Right ventricle myocardium superior (tissue), 1 donor: ENCODE results near the gene FARP1. TPM values are rescaled to one million over a fixed set of nuclear protein-coding genes. Genes with fewer than 3 reads are reported as not detected.

Source experiments
- ATAC-seq: fragments of 200-7000 bp; cut with Tn5 transposase; one replicate; pipeline ENCODE4 v1.9.1; 2020; ENCODE audit warnings: mild to moderate bottlenecking; ENCODE audit not compliant: poor library complexity
- DNase-seq: peaks from one replicate; pipeline ENCODE4 v3.0.0-alpha.2; 2020
- intact Hi-C: fragments of 100-400 bp; cut with DNase I; formaldehyde crosslinking; loops from one replicate; pipeline ENCODE4 v1.11.2; 2022
- total RNA-seq: library from RNA; stranded (reverse); fragmentation: NEBNext Ultra II Directional; extraction: Animal tissue kit (Norgen Biotek cat#: 25700); gene quantifications from one replicate; pipeline ENCODE4 v1.2.1, GENCODE V29; 2021
- donor health status: DM: no; HTN: yes; CAD: no; lungs with severe emphysema.

FARP1 gene
- total RNA-seq, 1 donor from 2014 or later, result 11.1 TPM

DNA sequence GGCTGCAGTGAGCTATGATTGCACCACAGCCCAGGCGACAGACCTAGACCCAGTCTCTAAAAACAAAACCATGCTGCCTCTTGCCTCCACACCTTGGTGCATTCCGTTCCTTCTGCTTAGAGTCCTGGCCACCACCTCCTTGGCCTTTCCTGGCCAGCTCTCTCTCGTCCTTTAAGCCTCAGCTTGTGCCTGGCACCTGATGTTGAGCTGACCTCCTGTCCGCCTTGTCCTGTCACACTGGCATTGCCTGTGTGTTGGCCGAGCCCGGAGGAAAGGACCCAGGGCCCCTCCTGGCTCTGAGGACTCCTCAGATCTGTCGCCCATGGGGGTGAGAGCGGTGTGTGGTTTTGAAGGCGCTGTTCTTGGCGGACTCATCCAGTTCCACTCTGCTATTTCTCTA, 290.8 kb downstream of the FARP1 start:
- intact Hi-C loops, result no loop called here
- ATAC-seq (no peak), DNase-seq (no peak)

DNA sequence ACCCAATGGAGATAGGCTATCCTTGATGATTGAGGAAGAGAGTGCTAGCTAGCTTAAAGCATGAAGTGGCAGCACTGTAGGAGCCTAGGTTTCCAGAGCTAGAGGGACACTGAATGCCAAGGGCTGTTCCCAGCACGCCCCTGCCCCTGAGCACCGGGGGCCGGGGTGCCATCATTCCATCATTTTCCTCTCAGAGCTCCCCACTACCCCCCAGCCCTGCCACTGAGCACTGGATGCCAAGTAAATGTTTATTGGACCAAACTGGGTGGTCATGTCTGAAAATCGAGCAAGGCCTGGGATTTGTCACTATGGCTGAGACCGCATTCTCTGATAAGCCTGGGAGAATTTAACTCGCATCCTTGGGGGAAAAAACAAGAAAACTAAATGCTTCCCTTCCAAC, 291.2 kb downstream of the FARP1 start:
- no peak for DNase-seq
- no peak for ATAC-seq
- intact Hi-C loops, result no loop called here

DNA sequence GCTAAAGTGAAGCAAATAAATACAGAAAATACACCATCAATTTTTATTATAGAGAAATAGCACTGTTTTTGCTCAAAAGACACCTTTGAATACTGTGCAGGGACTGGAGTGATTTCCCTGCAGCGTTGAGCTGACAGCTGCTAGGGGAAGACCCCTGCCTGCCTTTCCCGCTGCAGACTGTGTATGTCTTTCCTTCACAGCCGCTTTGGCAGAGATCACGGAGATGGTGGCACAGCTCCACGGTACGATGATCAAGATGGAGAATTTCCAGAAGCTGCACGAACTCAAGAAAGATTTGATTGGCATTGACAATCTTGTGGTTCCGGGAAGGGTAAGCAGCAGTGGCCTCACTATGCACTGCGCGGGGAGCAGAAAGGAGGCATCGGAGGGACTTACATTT, 292.5 kb downstream of the FARP1 start:
- intact Hi-C loops, result no loop called here
- no peak for ATAC-seq
- no peak for DNase-seq

DNA sequence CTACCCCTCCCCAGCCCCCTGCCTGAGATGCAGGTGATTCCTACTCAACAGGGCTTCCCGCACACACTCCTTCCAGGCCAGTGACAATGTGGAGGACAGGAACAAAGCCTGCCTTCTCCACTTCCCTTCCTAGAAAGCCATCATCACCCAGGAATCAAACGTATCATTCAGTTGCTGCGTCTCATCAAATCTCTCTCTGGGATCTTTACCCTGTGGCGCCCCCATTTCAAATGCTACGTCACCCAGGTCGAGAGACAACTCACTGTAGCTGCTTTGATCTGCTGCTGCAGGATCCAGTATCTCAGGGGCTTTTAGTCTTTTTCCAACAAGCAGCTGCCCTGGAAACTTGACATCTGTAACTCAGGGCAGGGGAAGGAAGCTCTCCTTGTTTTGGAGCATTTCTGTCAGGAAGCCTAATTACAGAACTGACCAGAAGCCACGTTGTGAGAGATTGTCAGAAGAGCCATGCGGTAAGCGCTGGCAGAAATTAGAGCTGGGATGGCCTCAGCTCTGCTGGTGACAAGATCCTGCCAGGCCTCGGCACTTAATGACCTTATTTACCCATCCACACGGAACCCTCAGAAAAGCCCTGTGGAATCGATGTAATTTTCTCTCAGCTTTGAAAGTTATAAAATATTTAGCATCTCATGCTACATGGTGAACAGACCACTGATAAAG, 293.5 kb downstream of the FARP1 start:
- DNase-seq (no peak), ATAC-seq (no peak)
- intact Hi-C loops, result no loop called here

DNA sequence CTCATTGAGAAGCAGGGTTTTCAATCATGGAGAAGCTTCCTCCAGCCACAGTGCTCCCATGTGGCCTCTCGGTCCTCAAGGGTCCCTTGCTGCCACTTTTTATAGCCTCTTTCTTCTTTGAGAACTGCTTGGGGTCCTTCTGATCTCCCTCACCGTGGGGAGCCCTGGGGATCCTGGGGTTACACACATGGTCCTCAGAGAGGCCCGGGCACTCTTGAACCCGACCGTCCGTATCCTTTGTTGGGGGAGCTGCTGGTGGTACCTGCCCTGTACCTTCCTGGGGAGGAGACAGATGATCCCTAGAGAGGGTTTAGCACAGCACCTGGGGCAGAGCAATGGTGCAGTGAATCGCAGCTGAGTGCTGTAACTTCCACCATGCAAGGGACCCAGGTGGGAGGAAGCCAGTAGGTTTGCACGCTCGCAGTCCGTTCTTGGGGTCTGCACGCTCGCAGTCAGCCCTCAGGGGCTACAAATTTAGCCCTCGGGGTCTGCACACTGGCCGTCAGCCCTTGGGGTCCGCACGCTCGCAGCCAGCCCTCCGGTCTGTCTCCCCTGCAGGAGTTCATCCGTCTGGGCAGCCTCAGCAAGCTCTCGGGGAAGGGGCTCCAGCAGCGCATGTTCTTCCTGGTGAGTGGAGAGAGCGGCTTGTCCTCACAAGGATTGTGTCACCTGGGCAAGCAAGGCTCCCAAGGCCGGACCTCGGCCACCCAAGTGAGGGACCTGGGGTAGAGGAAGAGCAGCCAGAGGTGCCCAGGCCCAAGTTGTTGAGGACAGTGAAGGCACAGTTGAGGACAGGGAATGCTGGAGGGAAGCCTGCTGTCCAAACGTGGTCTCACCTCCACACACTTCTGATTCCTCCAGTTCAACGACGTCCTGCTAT, 295.6 kb downstream of the FARP1 start:
- intact Hi-C loops, result no loop called here
- no peak for ATAC-seq
- DNase-seq, result no peak

DNA sequence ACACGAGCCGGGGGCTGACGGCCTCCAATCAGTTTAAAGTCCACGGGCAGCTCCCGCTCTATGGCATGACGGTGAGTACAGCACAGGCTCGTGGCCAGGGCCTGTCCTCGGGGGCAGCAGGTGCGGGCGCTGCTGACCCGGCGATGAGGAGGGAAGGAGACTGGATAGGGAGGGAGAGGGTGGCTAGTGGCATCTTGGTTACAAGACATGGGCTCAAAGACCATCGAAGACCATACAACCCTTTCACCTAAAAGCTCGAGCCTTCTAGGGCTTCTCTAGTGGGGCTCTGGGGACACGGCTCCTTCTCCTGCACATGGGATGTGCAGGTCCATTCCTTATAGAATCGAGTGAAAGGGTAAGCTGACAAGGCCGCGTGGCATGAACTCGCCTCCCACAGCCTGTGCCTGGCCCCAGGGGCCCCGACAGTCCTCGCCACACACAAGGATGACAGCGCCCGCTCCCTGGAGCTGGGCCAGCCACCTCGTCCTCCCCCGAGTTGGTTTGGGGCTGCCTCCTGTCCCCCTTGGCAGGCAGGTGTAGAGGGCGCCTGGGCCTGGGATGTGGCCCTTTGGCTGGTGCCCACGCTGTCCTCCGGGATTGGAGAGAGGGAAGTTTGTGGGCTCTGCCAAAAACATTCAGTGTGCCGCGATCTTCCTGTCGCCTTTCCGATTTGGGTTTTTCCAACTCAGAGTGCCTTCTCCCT, 296.4 kb downstream of the FARP1 start:
- ATAC-seq (no peak), DNase-seq (no peak)
- intact Hi-C loops, result no loop called here

DNA sequence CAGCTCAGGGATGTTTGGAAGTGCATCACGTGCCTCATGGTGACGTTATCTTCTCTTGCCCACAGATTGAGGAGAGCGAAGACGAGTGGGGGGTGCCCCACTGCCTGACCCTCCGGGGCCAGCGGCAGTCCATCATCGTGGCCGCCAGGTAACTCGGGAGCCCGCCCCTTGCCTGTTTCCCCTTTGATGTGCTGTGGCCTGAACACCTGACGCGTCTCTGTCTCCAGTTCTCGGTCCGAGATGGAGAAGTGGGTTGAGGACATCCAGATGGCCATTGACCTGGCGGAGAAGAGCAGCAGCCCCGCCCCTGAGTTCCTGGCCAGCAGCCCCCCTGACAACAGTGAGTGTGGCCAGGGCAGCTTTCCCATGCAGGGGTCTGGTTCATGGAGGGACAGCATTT, 297.0 kb downstream of the FARP1 start:
- DNase-seq (no peak), ATAC-seq (no peak)
- intact Hi-C loops, result loop anchor here (5.0 to 10.0 kb wide), 2 partner anchors 232 to 405 kb away; no protein-coding TSS in a partner anchor

DNA sequence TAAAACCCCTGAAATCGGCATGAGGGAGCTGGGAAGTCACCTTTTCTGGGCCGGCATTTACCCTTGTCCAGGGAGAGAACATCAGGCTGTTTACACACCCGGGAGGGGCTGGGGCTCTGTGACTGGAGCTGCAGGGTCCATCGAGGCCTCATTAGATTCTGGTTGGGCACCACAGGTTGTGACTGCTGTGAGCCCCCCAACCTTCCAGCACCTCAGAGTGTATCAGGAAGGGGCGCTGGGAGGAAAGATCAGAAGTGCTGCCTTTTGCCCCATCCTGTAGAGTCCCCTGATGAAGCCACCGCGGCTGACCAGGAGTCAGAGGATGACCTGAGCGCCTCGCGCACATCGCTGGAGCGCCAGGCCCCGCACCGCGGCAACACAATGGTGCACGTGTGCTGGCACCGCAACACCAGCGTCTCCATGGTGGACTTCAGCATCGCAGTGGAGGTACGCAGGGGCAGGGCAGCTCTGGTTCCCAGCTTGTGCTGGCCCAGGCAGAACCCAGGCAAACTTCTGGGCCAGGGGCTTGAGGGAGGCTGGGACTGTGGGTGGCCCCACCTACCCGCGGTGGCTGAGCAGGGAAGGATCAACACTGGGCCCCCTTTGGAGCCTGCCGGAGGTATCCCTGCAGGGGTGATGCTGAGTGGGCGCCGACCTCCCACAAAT, 297.6 kb downstream of the FARP1 start:
- ATAC-seq (no peak), DNase-seq (no peak)
- intact Hi-C loops, result loop anchor here (5.0 to 10.0 kb wide), 2 partner anchors 232 to 404 kb away; no protein-coding TSS in a partner anchor

DNA sequence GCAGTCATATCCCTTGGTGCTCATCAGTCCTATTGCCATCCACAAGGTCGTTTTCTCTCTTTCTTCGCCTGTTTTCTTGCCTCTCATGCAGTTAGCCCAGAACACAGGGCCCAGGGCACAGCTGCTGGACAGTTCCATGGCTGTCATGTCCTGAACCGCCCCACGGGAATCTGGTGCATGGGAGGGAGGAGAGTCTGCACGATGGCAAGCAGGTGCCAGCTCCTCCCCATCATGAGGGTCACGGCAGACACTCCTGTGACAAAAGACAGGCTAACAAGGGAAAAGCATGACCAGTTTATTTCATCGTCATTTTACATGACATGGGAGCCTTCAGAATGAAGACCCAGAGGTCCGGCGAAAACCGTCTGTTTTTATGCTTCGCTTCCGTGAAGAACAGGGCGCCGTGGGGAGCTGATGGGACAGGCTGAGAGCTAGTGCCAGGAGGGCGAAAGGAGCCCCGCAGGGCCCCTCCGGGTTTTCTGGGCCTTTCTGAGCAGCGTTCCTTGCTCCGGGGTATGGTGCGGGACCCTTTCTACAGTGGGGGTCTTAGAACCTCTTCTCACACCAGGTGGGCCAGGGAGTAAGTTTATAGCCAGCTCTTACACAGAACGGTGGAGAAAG, 298.3 kb downstream of the FARP1 start:
- DNase-seq (no peak), ATAC-seq (no peak)
- intact Hi-C loops, result loop anchor here (5.0 to 10.0 kb wide), 2 partner anchors 231 to 404 kb away; no protein-coding TSS in a partner anchor

DNA sequence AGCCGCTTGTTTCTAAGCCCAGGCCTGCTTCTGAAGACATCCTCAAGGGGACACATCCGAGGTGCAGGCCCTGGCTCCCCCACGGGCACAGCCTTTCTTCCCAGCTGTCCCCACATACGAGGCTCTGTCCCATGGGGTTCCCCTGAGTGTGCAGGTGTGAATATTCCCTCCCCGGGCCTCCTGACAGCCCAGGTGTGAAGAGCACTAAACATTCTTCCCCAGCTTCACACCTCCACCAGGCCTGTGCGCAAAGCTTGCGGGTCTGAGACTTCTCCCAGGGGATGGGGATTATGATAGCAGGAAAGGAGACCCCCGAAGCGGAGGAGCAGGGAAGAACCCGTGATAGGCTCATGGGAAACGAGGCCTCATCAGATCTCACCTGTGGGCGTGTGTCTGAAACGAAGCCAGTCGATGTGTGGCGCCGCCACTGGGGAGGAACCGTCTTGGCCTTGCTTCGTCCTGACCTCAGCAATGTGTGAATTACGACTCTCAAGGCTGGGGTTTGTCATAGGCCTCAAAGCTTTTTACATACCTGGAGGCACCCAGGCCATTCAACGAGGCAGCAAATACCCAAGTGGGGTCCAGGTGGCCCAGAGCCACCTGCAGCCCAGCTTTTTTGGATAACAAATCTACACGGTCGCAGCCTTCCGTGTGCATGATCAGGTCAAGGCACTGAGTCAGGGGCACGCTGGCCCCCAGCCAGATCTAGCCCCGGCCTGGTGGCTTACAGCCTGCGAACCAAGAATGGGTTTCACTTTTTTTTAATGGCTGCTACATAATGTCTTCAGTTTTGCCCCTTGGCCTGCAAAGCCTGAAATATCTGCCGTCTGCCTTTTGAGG, 299.7 kb downstream of the FARP1 start:
- intact Hi-C loops, result loop anchor here (5.0 to 10.0 kb wide), 2 partner anchors 230 to 402 kb away; no protein-coding TSS in a partner anchor
- ATAC-seq, result no peak
- no peak for DNase-seq

DNA sequence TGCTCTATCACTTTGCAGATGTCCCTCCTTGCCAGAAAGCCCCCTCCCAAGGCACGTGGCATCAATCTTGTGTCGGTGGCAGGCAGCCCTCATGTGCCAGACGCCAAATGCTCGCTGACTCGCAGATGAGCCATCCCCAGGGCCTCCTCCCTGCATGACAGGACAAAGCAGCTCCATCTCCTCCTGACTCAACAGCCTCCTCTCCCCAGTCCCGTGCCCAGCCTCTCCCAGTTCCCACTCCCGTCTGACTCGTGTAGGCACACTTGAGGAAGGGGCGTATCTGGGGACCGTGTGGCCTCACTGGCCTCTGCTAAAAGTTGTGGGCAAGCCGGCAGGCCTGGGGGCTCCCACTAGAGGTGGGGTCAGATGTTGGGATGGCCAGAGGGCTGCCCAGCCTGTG, 300.4 kb downstream of the FARP1 start:
- intact Hi-C loops, result loop anchor here (5.0 to 10.0 kb wide), 2 partner anchors 229 to 401 kb away; no protein-coding TSS in a partner anchor
- ATAC-seq (no peak), DNase-seq (no peak)

DNA sequence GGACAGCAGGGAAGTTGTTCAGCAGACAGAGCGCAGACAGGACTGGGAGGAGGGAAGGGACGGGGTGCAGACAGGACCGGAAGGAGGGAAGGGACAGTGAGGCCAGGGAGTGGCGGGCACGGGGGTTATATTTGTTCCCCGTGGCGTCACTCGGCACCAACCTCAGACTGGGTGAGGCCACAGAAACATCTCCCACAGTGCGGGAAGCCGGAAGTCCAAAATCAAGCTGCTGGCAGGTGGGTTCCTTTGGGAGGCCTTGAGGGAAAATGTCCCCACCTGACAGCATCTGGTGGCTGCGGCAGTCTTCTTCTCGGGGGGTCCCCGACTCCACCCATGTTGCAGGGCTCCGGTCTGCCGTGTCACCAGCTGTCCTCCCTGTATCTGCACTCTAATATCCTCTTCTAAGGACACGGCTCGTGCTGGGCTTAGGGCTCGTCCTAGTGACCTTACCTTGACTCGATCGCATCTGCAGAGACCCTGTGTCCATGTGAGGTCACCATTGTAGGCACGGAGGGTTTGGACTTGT, 301.0 kb downstream of the FARP1 start:
- no peak for DNase-seq
- no peak for ATAC-seq
- intact Hi-C loops, result loop anchor here (2.0 to 10.0 kb wide), 3 partner anchors 209 to 401 kb away; no protein-coding TSS in a partner anchor

DNA sequence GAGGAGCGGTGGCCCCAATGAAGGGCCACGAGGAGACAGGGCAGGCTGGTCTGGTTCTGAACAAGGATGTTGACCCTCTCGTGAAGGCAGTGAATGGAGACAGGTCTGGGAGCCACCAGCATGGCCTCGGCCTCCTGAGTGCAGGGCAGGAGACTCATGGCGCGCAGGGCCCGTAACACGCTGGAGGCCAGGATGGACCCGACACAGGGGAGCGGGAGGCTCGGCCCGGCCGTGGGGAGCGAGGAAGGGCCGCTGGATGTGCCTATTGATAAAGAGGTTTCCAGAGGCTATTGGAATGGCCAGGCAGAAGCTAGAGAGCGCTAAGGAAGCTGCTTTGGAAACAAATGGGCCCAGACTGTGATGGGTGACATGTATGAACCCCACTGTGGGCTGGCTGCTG, 301.5 kb downstream of the FARP1 start:
- DNase-seq, result no peak
- ATAC-seq, result no peak
- intact Hi-C loops, result loop anchor here (2.0 to 10.0 kb wide), 3 partner anchors 208 to 400 kb away; no protein-coding TSS in a partner anchor

DNA sequence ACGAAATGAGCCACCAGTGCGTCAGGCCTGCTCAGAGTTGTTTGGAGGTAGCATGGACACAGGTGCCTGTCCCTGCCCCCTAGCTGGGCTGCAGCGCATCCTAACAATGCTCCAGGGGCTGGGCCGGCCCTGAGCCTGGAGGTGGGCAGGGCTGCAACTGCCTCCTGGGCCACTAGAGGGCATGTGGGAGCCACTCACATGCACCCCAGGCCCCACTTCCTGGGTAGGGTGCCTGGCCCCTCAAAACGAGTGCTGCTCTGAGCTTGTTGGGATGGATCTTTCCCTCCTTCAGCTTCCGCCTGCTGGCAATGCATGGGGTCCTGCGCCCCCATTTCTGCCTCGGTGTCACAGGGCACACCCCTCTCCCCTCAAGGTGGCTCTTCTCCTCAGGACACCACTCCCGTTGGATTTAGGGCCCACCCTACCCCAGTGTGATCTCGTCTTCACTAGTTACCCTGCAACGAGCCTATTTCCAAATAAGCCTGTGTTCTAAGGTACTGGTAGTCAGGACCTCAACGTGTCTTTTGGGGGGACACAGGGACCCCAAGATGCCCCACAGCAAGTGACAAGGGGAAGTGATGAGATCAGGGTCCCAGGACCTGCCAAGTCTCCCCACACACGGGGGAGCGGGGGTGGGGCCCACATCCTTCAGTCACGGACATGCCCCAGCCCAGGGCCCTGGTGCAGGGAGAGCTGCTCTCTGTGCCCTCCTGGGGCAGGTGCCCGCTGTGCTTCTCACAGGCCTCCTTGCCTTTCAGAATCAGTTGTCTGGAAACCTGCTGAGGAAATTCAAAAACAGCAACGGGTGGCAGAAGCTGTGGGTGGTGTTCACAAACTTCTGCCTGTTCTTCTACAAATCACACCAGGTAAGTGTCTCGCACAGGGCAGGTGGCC, 302.7 kb downstream of the FARP1 start:
- DNase-seq, result peak; percentile 85
- ATAC-seq, result peak; percentile 88
- intact Hi-C loops, result loop anchor here (2.0 to 10.0 kb wide), 2 partner anchors 207 to 399 kb away; no protein-coding TSS in a partner anchor

DNA sequence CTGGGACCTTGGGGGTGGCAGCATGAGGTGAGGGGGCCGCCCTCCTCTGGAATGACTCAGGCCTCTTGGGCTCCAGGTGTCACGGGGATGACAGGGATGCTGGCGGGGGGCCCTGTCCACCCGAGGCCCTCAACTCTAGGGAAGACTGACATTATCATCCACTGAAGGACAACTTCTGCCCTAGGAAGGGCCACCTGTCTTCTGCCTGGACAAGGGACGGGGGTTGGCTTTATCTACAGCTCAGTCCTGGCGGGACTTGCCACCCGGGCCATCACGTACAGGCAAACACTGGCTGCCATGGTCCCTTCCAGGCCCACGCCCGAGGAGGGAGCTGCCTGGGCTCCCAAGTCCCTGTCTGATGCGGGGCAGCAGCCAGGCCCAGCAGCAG, 303.3 kb downstream of the FARP1 start:
- DNase-seq (no peak), ATAC-seq (no peak)
- intact Hi-C loops, result loop anchor here (10.0 kb wide), 1 partner anchor 399 kb away; no protein-coding TSS in a partner anchor

DNA sequence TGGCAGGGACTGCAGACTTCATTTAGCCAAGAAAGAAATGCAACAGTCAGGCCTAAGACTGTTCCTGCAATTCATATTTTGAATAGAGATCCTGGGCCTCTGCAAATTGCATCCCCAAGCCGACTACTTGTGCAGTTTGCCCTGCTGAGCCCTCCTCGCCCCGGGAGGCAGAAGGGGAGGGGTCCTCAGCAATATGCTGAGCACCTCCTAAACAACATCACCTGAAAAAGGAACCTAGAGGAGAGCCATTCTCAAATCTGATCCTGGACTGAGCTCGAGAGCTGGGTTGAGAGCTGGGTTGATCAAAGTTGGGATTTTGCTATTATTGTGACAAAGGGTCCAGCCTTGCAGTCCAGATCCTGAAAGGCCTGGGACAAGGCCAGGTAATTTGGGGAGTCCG, 304.2 kb downstream of the FARP1 start:
- DNase-seq (no peak), ATAC-seq (no peak)
- intact Hi-C loops, result loop anchor here (10.0 kb wide), 1 partner anchor 398 kb away; no protein-coding TSS in a partner anchor
